Ovary (tissue), 9 donors: ENCODE data around the gene CERS4. TPM values are rescaled to one million over a fixed set of nuclear protein-coding genes. Genes with fewer than 3 reads are reported as not detected.

Experiments used
- DNase-seq, 5 donors: peaks; one replicate each; pipeline ENCODE4 v3.0.0-alpha.2; 2019 to 2020
- H3K27ac ChIP-seq, 2 donors: fragments of 200-600 bp; one replicate each; pipeline versions ENCODE4 v1.5.1 to v1.8.0; 2019 to 2022
- H3K27me3 ChIP-seq: fragments of 200-600 bp; one replicate; pipeline ENCODE4 v1.8.0; 2022
- H3K36me3 ChIP-seq: fragments of 200-600 bp; sonication (generic); one replicate; pipeline ENCODE4 v1.5.1; 2019
- H3K4me1 ChIP-seq: one replicate; pipeline ENCODE4 v1.8.1; 2013; ENCODE audit warnings: mild to moderate bottlenecking, moderate library complexity; ENCODE audit not compliant: insufficient read depth
- H3K4me3 ChIP-seq: fragments of 200-600 bp; sonication (generic); one replicate; pipeline ENCODE4 v1.5.1; 2017
- H3K9me3 ChIP-seq, 2 donors: fragments of 200-600 bp in 1 of 2; sonication (generic) in 1 of 2; one replicate each; pipeline versions ENCODE4 v1.5.1 to v1.8.1; 2013 to 2019; ENCODE audit warnings: mild to moderate bottlenecking in 1 of 2, moderate library complexity in 1 of 2
- EP300 ChIP-seq: sonication (generic); formaldehyde crosslinking; IDR thresholded peaks from one replicate; pipeline ENCODE4 v1.6.1; 2017; ENCODE audit warnings: antibody characterized with exemption
- POLR2A ChIP-seq: fragments of 450-650 bp; IDR thresholded peaks from one replicate; pipeline ENCODE4 v1.6.1; 2017; ENCODE audit warnings: antibody characterized with exemption, mild to moderate bottlenecking, moderate library complexity
- WGBS, 3 donors: extraction: QIAGEN DNeasy Blood & Tissue Kit in 1 of 3; methylation state at CpG; one replicate each; pipeline versions ENCODE4 v1.1.5 to v1.1.7; 2013 to 2017; 5-methylcytosine and 5-hydroxymethylcytosine counted together
- intact Hi-C, 4 donors: fragments of 100-400 bp; cut with DNase I; formaldehyde crosslinking; loops; one replicate each; pipeline versions ENCODE4 v1.11.0 to v1.15.1; 2022 to 2023
- polyA plus RNA-seq, 2 donors: library from polyadenylated mRNA; stranded (reverse); fragments of 200-250 nt in 1 of 2; fragments of 350-450 nt in 1 of 2; fragmentation: Illumina TruSeq in 1 of 2; extraction: RNeasy Lipid Tissue Mini Kit (QIAGEN cat#74804) in 1 of 2; gene quantifications; one replicate each; pipeline ENCODE4 v1.2.3, GENCODE V29; 2013 to 2014
- total RNA-seq, 7 donors: library from RNA; depleted of rRNA in 2 of 7; stranded (reverse); fragments of >200 nt in 2 of 7; fragmentation: NEBNext Ultra II Directional in 3 of 7; extraction: Animal tissue kit (Norgen Biotek cat#: 25700) in 3 of 7; gene quantifications; one replicate each; pipeline versions ENCODE4 v1.1.0 to v1.2.4, GENCODE V29; 2016 to 2023
- TF ChIP-seq, protein P1 (sequence below), 3 donors: fragments of 450-650 bp in 2 of 3; fragments of 200-600 bp in 1 of 3; IDR thresholded peaks; one replicate each; pipeline versions ENCODE4 v1.5.1 to v1.8.0; 2016 to 2022; ENCODE audit warnings: antibody characterized with exemption in 3 of 3, mild to moderate bottlenecking in 1 of 3
- donor health status: DM: no; HTN: no; CAD: no; lungs with moderate emphysema.
- donor health status: DM: no; HTN: no; CAD: no.
- donor health status: Bipolar disorder and iron deficiency.
- donor health status: DM: yes; HTN: yes; CAD: no.
- donor health status: DM: no; HTN: no; CAD: no.
- donor health status: DM: yes; HTN: yes; CAD: no.

CERS4 gene
- total and polyA plus RNA-seq, 9 donors, result 20.1 to 61.6 (median 42.5) TPM

DNA sequence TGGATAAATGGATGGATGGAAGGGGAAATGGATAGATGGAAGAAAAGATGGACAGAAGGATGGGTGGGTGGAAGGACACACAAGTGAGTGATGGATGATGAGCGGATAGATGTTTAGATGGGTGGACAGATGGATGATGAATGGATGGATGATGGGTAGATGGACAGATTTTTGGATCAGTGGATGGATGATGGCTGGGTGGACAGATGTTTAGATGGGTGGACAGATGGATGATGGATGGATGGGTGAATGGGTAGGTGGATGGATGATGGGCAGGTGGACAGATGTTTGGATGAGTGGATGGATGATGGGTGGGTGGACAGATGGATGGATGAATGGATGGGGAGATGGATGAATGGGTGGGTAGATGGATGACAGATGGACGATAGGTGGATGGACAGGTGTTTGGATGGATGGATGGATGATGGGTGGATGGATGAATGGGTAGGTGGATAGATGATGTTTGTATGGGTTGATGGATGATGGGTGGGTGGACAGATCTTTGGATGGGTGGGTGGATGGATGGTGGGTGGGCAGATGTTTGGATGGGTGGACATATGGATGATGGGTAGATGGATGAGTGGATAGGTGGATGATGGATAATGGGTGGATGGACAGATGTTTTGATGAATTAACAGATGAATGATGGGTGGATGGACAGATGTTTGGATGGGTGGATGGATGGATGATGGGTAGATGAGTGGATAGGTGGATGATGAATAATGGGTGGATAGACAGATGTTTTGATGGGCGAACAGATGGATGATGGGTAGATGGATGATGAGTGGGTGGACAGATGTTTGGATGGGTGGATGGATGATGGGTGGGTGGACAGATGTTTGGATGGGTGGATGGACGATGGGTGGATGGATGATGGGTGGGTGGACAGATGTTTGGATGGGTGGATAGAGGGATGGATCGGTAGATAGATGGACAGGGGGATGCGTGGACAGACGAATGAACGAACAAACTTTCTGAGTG, 39.5 kb downstream of the CERS4 start:
- no peak overlapping the region for H3K27ac ChIP-seq
- H3K9me3 ChIP-seq, result no peaks in the 10 kb centered on the region
- 94 to 95% (median 95%) methylated on average over 8 of the region's 8 CpGs for WGBS, 3 donors
- H3K4me1 ChIP-seq, result peaks cover 3% of the 10 kb centered on the region
- TF ChIP-seq, protein P1, sequence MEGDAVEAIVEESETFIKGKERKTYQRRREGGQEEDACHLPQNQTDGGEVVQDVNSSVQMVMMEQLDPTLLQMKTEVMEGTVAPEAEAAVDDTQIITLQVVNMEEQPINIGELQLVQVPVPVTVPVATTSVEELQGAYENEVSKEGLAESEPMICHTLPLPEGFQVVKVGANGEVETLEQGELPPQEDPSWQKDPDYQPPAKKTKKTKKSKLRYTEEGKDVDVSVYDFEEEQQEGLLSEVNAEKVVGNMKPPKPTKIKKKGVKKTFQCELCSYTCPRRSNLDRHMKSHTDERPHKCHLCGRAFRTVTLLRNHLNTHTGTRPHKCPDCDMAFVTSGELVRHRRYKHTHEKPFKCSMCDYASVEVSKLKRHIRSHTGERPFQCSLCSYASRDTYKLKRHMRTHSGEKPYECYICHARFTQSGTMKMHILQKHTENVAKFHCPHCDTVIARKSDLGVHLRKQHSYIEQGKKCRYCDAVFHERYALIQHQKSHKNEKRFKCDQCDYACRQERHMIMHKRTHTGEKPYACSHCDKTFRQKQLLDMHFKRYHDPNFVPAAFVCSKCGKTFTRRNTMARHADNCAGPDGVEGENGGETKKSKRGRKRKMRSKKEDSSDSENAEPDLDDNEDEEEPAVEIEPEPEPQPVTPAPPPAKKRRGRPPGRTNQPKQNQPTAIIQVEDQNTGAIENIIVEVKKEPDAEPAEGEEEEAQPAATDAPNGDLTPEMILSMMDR (IDR thresholded peaks at IDR 0.05), result no peak
- TF ChIP-seq EP300 (no peak), POLR2A (no peak)
- intact Hi-C loops, result loop anchor here in 1 of 4 donors (5.0 kb wide), 1 partner anchor 774 kb away; no protein-coding TSS in a partner anchor
- H3K27me3 ChIP-seq, result no peaks in the 10 kb centered on the region
- no peak for DNase-seq
- H3K36me3 ChIP-seq, result no peaks in the 10 kb centered on the region
- H3K4me3 ChIP-seq, result no peak overlapping the region

DNA sequence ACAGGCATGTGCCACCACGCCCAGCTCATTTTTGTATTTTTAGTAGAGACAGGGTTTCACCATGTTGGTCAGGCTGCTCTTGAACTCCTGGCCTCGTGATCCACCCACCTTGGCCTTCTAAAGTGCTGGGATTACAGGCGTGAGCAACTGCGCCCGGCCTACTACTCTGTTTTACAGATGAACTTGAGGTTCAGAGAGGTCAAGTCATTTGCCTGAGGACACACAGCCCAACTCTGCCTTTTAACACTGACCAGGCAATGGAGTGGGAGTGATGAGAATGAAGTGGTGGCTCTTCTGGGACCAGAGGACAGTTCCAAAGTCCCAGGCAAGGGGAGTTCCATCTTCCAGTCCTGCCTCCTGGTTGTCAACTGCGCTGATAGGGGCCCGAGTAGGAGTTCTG, 41.4 kb downstream of the CERS4 start:
- H3K36me3 ChIP-seq, result no peaks in the 10 kb centered on the region
- intact Hi-C loops, result loop anchor here in 3 of 4 donors (5.0 to 10.0 kb wide), 5 partner anchors 86 to 306 kb away; partner anchors contain the start of gene TIMM44 (in 1 of the 3)
- H3K9me3 ChIP-seq, result no peaks in the 10 kb centered on the region
- H3K4me3 ChIP-seq, result no peak overlapping the region
- TF ChIP-seq EP300, result no peak
- TF ChIP-seq POLR2A, result no peak
- TF ChIP-seq, protein P1 (IDR thresholded peaks at IDR 0.05), result no peak
- H3K4me1 ChIP-seq, result peaks cover 3% of the 10 kb centered on the region
- no peaks in the 10 kb centered on the region for H3K27me3 ChIP-seq
- H3K27ac ChIP-seq, result peak overlapping the region in 1 of 2 donors; percentile 5
- WGBS, 3 donors, result 76 to 88% (median 79%) methylated on average over 7 of the region's 7 CpGs
- DNase-seq, result no peak

DNA sequence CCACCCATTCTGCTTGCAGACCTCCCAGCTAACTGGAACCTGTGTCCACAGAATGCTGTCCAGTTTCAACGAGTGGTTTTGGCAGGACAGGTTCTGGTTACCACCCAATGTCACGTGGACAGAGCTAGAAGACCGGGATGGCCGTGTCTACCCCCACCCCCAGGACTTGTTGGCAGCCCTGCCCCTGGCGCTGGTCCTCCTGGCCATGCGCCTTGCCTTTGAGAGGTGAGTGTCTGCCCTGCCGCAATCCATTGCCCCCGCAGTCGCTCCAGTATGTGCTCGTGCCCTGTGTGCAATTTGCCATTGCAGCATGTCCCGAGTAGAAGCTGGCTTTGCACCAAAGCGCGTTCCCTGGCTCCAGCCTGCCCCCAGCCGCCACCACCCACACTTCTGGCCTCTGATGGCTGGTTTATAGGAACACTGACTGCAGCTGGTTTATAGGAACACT, 41.9 kb downstream of the CERS4 start:
- TF ChIP-seq, protein P1 (IDR thresholded peaks at IDR 0.05), result no peak
- no peak for TF ChIP-seq EP300
- no peak for TF ChIP-seq POLR2A
- Histone ChIP-seq H3K27me3 (no peaks in the 10 kb centered on the region), H3K4me1 (peaks cover 3% of the 10 kb centered on the region), H3K9me3 (no peaks in the 10 kb centered on the region), H3K36me3 (no peaks in the 10 kb centered on the region), H3K27ac (peak overlapping the region in 1 of 2 donors; percentile 5), H3K4me3 (no peak overlapping the region)
- WGBS, 3 donors, result 25 to 26% (median 25%) methylated on average over 10 to 14 of the region's 14 CpGs
- DNase-seq, result peak; percentile 45 to 66 (median 49)
- intact Hi-C loops, result loop anchor here in 3 of 4 donors (5.0 to 10.0 kb wide), 5 partner anchors 86 to 306 kb away; partner anchors contain the start of gene TIMM44 (in 1 of the 3)

DNA sequence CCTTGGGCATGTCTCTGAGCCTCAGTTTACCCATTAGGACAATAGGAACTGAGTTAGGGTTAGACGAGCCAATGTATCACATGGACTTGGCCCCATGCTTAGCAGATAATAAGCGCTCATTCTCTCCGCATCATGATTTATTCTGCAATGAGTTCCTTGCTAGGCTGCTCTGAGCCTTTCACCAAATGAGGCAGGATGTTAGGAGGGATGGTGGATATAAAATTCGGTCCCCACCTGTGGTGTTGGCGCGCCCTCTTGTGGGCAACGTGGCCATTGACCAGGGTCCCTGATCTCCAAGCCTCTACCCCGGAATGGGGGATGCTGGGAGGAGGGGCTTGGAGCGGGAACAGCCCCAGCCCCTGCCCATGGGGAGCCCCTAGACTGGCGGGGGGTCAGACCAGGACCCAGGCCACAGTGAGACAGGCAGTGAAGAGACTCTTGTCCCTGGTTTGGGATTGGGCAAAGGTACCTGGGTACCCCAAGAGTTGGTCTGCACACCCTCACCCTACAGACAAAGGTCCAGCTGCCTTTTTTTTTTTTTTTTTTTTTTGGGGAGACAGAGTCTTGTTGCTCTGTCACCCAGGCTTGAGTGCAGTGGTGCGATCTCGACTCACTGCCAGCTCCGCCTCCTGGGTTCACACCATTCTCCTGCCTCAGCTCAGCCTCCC, 43.9 kb downstream of the CERS4 start:
- Histone ChIP-seq H3K27ac (no peak overlapping the region), H3K4me1 (peaks cover 3% of the 10 kb centered on the region), H3K36me3 (no peaks in the 10 kb centered on the region), H3K4me3 (no peak overlapping the region), H3K9me3 (no peaks in the 10 kb centered on the region), H3K27me3 (no peaks in the 10 kb centered on the region)
- WGBS, 3 donors, result 20 to 24% (median 21%) methylated on average over 13 of the region's 13 CpGs
- intact Hi-C loops, result loop anchor here in 3 of 4 donors (1.0 to 10.0 kb wide), 6 partner anchors 88 to 309 kb away; partner anchors contain the start of gene TIMM44 (in 1 of the 3)
- TF ChIP-seq EP300 (no peak), POLR2A (no peak)
- TF ChIP-seq, protein P1 (IDR thresholded peaks at IDR 0.05), result peak; percentile 82 to 91 (median 86)
- peak; percentile 73 to 91 (median 87) for DNase-seq
